OCI-LY3 (cell line): ENCODE results near the gene LRRN4CL.

Source experiments
- H2AFZ ChIP-seq: fragments of 200-600, 300-600 bp; shearing (Covaris generic); 2 replicates; pipeline ENCODE4 v1.6.0; 2014; ENCODE audit warnings: antibody characterized with exemption, low read depth, low read length
- H3K27ac ChIP-seq: fragments of 200-600, 300-600 bp; sonication (generic); 2 replicates; pipeline ENCODE4 v1.5.1; 2014; ENCODE audit warnings: mild to moderate bottlenecking, low read length, moderate library complexity, mixed read lengths
- H3K27me3 ChIP-seq: fragments of 200-600, 300-600 bp; sonication (generic); 2 replicates; pipeline ENCODE4 v1.6.1; 2014; ENCODE audit warnings: low read depth, low read length, mixed read lengths
- H3K36me3 ChIP-seq: fragments of 200-600, 300-600 bp; sonication (generic); replicated peaks from 2 replicates; pipeline ENCODE3; 2014; ENCODE audit warnings: low read depth, low read length, mixed read lengths
- H3K4me1 ChIP-seq: fragments of 300-600, 200-600 bp; sonication (generic); 2 replicates; pipeline ENCODE4 v1.6.1; 2014; ENCODE audit warnings: low read length, mixed read lengths
- H3K4me2 ChIP-seq: fragments of 200-600, 300-600 bp; sonication (generic); 2 replicates; pipeline ENCODE4 v1.6.1; 2014; ENCODE audit warnings: low read length, mixed read lengths
- H3K4me3 ChIP-seq: fragments of 300-600, 200-600 bp; sonication (generic); 2 replicates; pipeline ENCODE4 v1.5.1; 2014; ENCODE audit warnings: antibody characterized with exemption, mild to moderate bottlenecking, low read length, moderate library complexity
- H3K79me2 ChIP-seq: fragments of 300-600, 200-600 bp; shearing (Covaris generic); 2 replicates; pipeline ENCODE4 v1.6.1; 2014; ENCODE audit warnings: mild to moderate bottlenecking, low read length, mixed read lengths
- H3K9ac ChIP-seq: fragments of 300-600, 200-600 bp; shearing (Covaris generic); 2 replicates; pipeline ENCODE4 v1.6.0; 2014; ENCODE audit warnings: mild to moderate bottlenecking, low read length, moderate library complexity
- H3K9me3 ChIP-seq: fragments of 200-600, 300-600 bp; shearing (Covaris generic); 2 replicates; pipeline ENCODE4 v1.6.1; 2014; ENCODE audit warnings: low read length, mixed read lengths; ENCODE audit not compliant: insufficient read depth
- H4K20me1 ChIP-seq: fragments of 200-600, 300-600 bp; sonication (generic); 2 replicates; pipeline ENCODE4 v1.6.1; 2016; ENCODE audit warnings: low read length, mixed read lengths; ENCODE audit not compliant: insufficient read depth
- EZH2phosphoT487 ChIP-seq: fragments of 200-600 bp; shearing (Covaris generic); IDR thresholded peaks from 2 replicates; pipeline ENCODE4 v1.6.1; 2018; ENCODE audit warnings: antibody characterized with exemption, mixed run types, low read depth
- TF ChIP-seq, protein P1 (sequence below): fragments of 200-600, 300-600 bp; sonication (generic); IDR thresholded peaks from 2 replicates; pipeline ENCODE4 v1.5.1; 2014; ENCODE audit warnings: antibody characterized with exemption, low read length, low read depth

LRRN4CL gene

DNA sequence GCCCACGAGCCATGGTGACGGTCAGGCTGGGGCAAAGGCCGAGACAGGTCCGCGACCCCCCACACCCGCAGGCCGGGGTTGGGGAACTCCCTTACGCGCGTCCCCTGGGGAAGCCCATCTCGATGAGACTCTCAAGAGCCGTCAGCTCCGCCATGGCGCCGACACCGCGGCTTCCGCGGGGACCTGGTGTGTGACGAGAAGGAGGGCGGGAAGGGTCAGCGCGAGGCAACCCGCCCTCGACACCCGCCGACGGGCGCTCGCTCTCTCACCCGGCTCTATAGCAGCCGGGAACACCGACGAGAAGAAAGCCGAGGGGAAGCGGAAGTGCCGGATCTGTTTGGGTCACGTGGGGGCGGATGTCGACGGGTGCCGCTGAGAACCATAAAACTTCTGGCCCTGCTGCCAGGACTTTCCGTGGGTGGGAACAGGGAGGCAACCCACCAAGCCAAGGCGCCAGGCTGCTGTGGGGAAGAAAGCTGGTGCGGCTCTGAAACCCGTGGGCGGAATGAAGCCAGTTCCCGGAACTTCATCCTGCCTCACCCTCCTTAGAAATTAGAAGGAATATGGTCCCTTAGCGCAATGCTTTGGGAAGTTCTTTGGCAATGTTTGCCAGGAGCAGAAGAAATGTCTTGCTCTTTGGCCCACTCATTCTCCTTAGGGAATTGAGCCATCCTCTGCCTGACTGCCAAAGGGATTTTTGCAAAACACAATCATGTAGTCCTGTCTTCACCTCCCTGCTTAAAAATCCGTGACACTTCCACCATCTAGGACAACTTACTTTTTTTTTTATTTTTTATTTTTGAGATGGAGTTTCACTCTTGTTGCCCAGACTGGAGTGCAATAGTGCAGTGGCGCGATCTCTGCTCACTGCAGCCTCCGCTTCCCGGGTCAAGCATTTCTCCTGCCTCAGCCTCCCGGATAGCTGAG, 10.3 kb downstream of the LRRN4CL start, which contains the start of gene UBXN1:
TSS of gene UBXN1 (minus strand) at position 304 of the 927 bp plus-strand sequence. CDS start at position 154, 150 bp downstream.
- Histone ChIP-seq H3K27me3 (no peaks in the 10 kb centered on the region), H2AFZ (peak within 1 kb of the TSS; percentile 91), H3K79me2 (peaks cover 35% of the 10 kb centered on the region), H3K36me3 (peaks cover 20% of the 10 kb centered on the region), H3K9me3 (no peaks in the 10 kb centered on the region), H4K20me1 (no peaks in the 10 kb centered on the region), H3K4me2 (peak within 1 kb of the TSS; percentile 97), H3K9ac (peak within 1 kb of the TSS; percentile 89), H3K4me1 (peaks cover 19% of the 10 kb centered on the region), H3K4me3 (peak within 1 kb of the TSS; percentile 97), H3K27ac (peak within 1 kb of the TSS; percentile 74)
- TF ChIP-seq, protein P1, sequence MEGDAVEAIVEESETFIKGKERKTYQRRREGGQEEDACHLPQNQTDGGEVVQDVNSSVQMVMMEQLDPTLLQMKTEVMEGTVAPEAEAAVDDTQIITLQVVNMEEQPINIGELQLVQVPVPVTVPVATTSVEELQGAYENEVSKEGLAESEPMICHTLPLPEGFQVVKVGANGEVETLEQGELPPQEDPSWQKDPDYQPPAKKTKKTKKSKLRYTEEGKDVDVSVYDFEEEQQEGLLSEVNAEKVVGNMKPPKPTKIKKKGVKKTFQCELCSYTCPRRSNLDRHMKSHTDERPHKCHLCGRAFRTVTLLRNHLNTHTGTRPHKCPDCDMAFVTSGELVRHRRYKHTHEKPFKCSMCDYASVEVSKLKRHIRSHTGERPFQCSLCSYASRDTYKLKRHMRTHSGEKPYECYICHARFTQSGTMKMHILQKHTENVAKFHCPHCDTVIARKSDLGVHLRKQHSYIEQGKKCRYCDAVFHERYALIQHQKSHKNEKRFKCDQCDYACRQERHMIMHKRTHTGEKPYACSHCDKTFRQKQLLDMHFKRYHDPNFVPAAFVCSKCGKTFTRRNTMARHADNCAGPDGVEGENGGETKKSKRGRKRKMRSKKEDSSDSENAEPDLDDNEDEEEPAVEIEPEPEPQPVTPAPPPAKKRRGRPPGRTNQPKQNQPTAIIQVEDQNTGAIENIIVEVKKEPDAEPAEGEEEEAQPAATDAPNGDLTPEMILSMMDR = no peak
- TF ChIP-seq EZH2phosphoT487 = no peak

DNA sequence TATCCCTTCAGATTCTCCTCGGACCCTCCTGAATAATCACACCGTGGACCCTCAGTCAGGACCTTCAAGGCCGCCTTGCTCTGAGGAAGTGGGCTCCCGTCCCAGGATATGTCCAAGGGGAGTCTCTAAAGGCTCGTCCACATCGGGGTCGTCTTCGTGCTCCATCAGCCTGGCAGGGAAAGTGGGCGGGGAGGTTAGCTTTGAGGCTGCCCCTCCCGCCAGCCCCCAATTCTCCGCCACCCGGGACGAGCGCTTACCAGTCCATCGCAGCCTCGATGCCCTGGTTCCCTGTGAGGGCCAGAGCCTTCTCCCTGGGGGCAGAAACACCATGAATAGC, 10.9 kb downstream of the LRRN4CL start:
- Histone ChIP-seq H3K36me3 (peaks cover 24% of the 10 kb centered on the region), H4K20me1 (no peaks in the 10 kb centered on the region), H3K4me3 (peak overlapping the region; percentile 97), H3K79me2 (peaks cover 41% of the 10 kb centered on the region), H3K4me2 (peak overlapping the region; percentile 97), H2AFZ (no peak overlapping the region), H3K27me3 (no peaks in the 10 kb centered on the region), H3K27ac (peak overlapping the region; percentile 74), H3K9ac (peak overlapping the region; percentile 89), H3K4me1 (peaks cover 19% of the 10 kb centered on the region), H3K9me3 (no peaks in the 10 kb centered on the region)
- no peak for TF ChIP-seq EZH2phosphoT487
- TF ChIP-seq, protein P1 = no peak

DNA sequence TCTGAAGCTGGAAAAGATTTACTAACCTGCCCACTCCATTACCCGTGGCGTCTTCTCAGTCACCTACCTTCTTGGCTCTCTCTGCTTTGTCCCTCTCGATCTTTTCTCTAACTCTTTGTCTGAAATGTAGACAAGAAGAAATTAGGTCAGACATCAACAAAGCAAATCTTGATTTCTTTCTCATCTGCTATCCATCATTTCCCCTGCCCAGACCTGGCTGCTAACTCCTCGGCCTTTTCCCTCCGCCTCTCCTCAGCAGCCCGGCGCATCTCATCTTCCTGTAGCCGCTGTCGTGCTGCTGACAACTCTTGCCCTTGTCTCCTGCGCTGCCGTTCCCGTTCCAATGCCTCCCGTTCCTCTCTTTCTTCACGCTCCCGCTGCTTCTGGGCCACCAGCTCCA, 11.6 kb downstream of the LRRN4CL start:
- no peak for TF ChIP-seq EZH2phosphoT487
- TF ChIP-seq, protein P1 = no peak
- Histone ChIP-seq H3K4me2 (peak overlapping the region; percentile 97), H3K36me3 (peaks cover 29% of the 10 kb centered on the region), H3K4me3 (peak overlapping the region; percentile 97), H3K27ac (no peak overlapping the region), H3K79me2 (peaks cover 48% of the 10 kb centered on the region), H3K9me3 (no peaks in the 10 kb centered on the region), H3K9ac (peak overlapping the region; percentile 89; the same call in 1 of the 2 replicates), H3K4me1 (peaks cover 23% of the 10 kb centered on the region), H4K20me1 (no peaks in the 10 kb centered on the region), H3K27me3 (no peaks in the 10 kb centered on the region), H2AFZ (no peak overlapping the region)

DNA sequence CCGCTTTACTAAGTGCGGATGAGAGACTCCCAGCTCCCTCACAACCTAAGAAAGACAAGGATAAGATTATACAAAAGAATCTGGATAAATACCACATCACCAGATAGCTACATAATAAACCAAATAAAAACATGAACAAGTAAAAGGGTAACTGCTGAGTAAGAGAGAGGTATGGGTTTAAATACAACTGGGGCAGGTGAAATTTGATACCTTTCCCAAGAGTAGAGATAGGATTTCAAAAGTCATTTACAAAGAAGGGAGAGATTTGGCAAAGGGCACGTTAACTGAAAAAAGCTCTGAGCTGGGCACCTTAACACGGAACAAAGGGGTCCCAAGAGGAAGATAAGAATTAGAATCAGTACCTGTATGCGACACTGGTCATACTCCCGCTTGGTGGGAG, 12.2 kb downstream of the LRRN4CL start:
- H4K20me1 ChIP-seq = no peaks in the 10 kb centered on the region
- H3K4me3 ChIP-seq = no peak overlapping the region
- H3K27ac ChIP-seq = no peak overlapping the region
- TF ChIP-seq, protein P1 = no peak
- no peak for TF ChIP-seq EZH2phosphoT487
- H3K27me3 ChIP-seq = no peaks in the 10 kb centered on the region
- H3K9me3 ChIP-seq = no peaks in the 10 kb centered on the region
- H3K36me3 ChIP-seq = peaks cover 29% of the 10 kb centered on the region
- no peak overlapping the region for H3K4me2 ChIP-seq
- H3K79me2 ChIP-seq = peaks cover 53% of the 10 kb centered on the region
- H3K4me1 ChIP-seq = peaks cover 28% of the 10 kb centered on the region
- no peak overlapping the region for H3K9ac ChIP-seq
- H2AFZ ChIP-seq = no peak overlapping the region
